Raji (cell line): ENCODE measurements around the gene MRGPRG.

Source experiments
- POLR2A ChIP-seq: IDR thresholded peaks from 2 replicates; pipeline ENCODE4 v1.6.1; 2011; ENCODE audit warnings: low read depth, low read length, control low read depth; ENCODE audit not compliant: insufficient read depth

MRGPRG gene

GRCh38 chr11:3202759-3203158, 15.9 kb downstream of the MRGPRG start:
- TF ChIP-seq POLR2A = no peak

- TF ChIP-seq POLR2A = no peak
Measured at GRCh38 chr11:3202305-3202704, 16.3 kb downstream of the MRGPRG start.

- no peak for TF ChIP-seq POLR2A
Measured at GRCh38 chr11:3201677-3202181, 16.9 kb downstream of the MRGPRG start.

GRCh38 chr11:3201112-3201581, 17.5 kb downstream of the MRGPRG start:
- TF ChIP-seq POLR2A = no peak

GRCh38 chr11:3200388-3201111, 18.1 kb downstream of the MRGPRG start:
- no peak for TF ChIP-seq POLR2A

GRCh38 chr11:3199537-3200295, 18.9 kb downstream of the MRGPRG start:
- no peak for TF ChIP-seq POLR2A

GRCh38 chr11:3198815-3199214, 19.8 kb downstream of the MRGPRG start:
- no peak for TF ChIP-seq POLR2A

- TF ChIP-seq POLR2A = no peak
Measured at GRCh38 chr11:3197878-3198528, 20.6 kb downstream of the MRGPRG start.

GRCh38 chr11:3197044-3197695, 21.4 kb downstream of the MRGPRG start:
- no peak for TF ChIP-seq POLR2A

- no peak for TF ChIP-seq POLR2A
Measured at GRCh38 chr11:3196161-3197043, 22.2 kb downstream of the MRGPRG start.

GRCh38 chr11:3195251-3196160, 23.1 kb downstream of the MRGPRG start:
- TF ChIP-seq POLR2A = no peak

- TF ChIP-seq POLR2A = no peak
Measured at GRCh38 chr11:3194016-3194816, 24.4 kb downstream of the MRGPRG start.
